Measurements from ENCODE around the gene ARPC3.
"Not testable (repeated sequence)": the region's sequence is repeated elsewhere in the genome, so short reads cannot be mapped to it uniquely, and the experiment has no call there.

DNA sequence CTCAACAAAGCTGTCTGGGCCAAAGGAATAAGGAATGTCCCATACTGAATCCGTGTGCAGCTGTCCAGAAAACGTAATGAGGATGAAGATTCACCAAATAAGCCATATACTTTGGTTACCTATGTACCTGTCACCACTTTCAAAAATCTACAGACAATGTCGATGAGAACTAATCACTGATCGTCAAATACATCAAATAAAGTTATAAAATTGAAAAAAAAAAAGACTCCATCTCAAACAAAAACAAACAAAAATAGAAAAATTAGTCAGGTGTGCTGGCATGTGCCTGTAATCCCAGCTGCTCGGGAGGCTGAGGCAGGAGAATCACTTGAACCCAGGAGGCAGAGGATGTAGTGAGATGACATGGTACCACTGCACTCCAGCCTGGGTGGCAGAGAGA, 11.1 kb upstream of the ARPC3 start:
- TF ChIP-seq, protein P1, sequence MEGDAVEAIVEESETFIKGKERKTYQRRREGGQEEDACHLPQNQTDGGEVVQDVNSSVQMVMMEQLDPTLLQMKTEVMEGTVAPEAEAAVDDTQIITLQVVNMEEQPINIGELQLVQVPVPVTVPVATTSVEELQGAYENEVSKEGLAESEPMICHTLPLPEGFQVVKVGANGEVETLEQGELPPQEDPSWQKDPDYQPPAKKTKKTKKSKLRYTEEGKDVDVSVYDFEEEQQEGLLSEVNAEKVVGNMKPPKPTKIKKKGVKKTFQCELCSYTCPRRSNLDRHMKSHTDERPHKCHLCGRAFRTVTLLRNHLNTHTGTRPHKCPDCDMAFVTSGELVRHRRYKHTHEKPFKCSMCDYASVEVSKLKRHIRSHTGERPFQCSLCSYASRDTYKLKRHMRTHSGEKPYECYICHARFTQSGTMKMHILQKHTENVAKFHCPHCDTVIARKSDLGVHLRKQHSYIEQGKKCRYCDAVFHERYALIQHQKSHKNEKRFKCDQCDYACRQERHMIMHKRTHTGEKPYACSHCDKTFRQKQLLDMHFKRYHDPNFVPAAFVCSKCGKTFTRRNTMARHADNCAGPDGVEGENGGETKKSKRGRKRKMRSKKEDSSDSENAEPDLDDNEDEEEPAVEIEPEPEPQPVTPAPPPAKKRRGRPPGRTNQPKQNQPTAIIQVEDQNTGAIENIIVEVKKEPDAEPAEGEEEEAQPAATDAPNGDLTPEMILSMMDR (IDR thresholded peaks at IDR 0.05), result not testable (repeated sequence)
- TF ChIP-seq POLR2A (IDR thresholded peaks at IDR 0.05), result not testable (repeated sequence)

All from ovary (tissue), 3 donors.